GM21360 (cell line): ENCODE results near the gene TBC1D10B.
A peak's percentile ranks its signal among the peaks of the same experiment; 100 is the strongest.
"Not testable (repeated sequence)": the region's sequence is repeated elsewhere in the genome, so short reads cannot be mapped to it uniquely, and the experiment has no call there.

Experiments
- ATAC-seq: cut with Tn5 transposase; IDR thresholded peaks from one replicate; pipeline ENCODE4 v1.9.1; 2021; ENCODE audit warnings: mild to moderate bottlenecking, moderate library complexity; ENCODE audit not compliant: unreplicated experiment

TBC1D10B gene

DNA sequence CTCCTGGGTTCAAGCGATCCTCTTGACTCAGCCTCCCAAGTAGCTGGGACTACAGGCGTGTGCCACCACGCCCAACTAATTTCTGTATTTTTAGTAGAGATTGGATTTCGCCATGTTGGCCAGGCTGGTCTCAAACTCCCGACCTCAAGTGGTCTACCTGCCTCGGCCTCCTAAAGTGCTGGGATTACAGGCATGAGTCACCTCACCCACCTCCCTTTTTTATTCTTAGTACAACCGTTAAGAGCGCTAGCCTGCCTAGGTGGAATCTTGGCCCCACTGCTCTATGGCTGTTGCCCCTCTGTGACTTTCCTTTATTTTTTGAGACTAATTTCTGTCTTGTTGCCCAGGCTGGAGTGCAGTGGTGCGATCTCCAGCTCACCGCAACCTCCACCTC is 32.3 kb downstream of the TBC1D10B start:
- not testable (repeated sequence) for ATAC-seq

DNA sequence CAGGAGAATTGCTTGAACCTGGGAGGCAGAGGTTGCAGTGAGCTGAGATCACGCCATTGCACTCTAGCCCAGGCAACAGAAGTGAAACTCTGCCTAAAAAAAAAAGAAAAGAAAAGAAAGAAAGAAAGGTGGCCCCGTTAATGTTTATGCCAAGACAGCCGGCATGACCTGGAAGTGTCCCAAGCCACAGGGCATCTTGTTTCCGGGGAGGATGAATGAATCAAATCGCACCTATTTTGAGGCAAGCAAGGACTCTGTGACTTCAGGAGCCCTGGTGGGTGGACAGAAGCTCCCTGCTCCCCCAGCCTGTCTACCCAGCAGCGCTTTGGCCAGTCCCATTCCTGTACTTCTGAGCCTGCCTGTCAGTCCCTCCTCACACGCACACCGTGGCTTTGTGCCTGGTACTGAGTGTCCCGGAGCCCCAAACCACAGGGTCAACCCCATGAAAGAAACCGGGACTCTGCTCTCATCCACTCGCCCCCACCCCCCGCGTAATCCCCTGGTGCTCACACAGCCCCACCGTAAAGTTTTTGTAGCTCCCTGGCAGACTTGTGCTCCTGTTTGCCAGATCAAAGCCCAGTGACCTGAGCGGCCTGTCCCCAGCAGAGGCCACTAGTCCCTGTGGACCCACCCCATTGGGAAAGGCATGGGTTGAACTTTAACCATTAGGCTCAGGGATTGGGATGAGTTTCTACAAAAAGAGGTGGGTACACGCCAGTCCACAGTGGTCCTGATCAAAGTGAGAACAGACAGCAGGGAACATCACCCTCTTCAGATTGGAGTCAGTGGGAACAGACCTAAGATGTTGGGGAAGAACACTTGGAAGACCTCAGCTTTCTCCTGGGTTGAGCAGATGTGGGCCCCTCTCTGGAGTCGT is 34.5 kb downstream of the TBC1D10B start:
- ATAC-seq: peak; percentile 4

DNA sequence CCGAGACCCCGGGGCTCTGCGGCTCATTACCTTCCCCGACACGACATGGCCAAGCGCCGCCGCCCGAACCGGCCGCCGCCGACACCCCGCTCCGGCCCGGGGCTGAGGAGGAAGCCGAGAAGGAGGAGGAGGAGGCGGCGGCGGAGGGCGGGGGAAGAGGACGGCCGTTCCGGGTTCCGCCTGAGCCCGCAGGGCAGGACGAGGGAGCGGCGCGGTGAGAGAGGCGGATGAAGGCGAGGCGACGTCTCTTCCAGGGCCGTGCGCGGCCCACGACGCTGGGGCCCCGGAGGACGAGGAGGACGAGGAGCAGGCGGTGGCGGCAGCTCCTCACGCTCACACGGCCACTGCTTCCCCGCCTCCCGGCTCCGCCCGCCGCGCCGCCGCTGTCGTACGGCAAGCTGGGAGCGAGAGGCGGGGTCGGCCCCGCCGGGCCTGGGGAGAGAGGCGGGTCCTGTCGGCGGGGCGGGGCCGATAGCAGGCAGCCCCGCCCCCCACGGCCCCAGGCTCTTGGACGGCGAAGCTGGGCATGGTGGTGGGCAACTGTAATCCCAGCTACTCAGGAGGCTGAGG is 35.2 kb downstream of the TBC1D10B start:
- ATAC-seq: peak; percentile 61

DNA sequence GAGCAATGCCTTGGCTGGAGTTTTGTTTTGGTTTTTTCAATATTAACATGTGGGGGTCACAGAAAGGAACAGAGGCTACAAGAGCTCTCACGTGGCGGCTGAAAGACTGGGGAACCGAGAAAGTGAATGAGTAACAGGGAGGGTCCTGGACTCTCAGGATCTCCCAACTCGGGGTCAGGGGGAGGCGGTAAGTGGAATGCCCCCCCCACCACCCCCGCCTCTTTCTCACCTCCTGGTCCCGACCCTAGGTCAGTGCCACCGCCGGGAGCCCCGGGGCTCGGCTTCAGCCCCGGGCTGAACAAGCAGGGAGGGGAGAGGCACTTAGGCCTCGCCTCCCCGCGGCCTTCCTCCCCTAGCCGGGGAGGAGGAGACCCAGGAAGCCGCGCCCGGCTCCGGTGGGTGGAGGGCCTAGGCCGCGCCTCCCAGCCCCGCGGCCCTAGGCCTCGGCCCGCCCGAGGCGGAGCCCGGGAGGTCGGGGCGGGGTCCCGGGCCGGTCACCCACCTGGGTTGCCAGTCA is 35.8 kb downstream of the TBC1D10B start:
- ATAC-seq: peak; percentile 71

DNA sequence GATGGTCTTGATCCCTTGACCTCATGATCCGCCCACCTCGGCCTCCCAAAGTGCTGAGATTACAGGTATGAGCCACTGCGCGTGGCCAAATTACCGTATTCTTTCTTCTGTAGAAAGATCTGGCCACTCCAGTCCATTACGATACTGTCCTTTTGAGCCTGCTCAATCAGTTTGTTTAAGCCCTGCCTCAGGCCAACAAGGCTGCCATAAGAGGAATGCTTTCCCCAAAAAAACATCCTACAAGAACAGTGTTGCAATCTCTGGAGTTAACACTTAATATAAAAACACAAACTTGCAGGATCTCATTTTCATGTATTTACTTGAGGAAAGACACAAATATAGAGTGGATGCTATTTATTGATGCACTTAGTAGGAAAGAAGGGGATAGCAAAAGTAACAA is 46.1 kb downstream of the TBC1D10B start:
- not testable (repeated sequence) for ATAC-seq

DNA sequence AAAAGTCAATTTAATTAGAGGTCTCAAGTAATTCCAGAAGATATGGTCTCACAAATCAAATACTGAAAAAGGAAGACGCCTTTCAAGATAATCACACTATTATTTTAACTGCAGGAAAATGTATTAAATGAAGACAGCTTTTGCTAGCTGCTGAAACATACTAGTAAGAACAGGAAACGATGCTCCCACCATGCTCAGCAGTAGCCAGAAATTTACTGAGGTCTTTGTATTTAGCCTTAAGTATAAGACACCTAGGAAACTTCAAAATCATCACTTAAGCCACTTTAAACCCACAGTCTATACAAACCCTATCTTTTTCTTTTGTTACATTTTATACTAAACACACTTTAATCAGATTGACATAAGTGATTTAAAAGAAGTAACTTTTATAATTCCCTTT is 51.6 kb downstream of the TBC1D10B start:
- ATAC-seq: not testable (repeated sequence)

DNA sequence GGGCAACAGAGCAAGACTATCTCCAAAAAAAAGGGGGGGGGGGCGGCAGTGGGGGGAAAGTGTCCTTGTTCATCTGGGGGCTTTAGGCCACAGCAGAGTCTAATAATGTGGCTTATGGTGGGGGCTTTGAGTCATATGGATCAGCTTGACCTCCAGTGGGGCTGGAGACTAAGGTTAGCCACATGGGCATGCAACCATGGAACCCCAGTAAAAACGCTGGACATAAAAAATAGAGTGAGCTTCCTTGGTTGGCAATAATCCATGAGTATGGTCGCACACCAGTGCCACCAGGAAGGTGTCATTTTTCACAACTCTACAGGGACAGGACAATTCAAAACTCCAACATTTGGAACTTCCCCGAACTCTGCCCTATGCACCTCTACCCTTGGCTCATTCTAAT is 59.4 kb downstream of the TBC1D10B start:
- not testable (repeated sequence) for ATAC-seq

DNA sequence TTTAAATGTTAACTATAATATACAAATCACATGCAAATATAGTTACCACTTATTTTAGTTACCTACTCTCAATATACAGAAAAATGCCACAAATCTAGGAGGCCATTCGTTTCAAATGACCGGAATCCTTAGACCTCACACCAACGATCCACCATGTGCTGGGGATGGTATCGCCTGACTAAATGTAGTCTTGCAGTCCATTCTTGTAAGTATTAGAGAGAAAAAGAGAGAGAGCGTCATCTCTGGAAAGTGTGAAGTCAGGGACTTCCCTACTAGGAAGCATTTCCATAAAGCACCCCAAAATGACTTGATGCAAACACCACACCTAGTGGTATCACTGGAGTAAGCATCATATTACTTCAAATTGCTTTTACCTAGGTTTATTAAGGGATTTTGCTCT is 61.0 kb downstream of the TBC1D10B start:
- not testable (repeated sequence) for ATAC-seq
